ENCODE data around the gene SH3GL3. TPM values are rescaled to one million over a fixed set of nuclear protein-coding genes. Genes with fewer than 3 reads are reported as not detected.

SH3GL3 gene
- total and polyA plus RNA-seq, 4 donors = 0.48 to 0.62 TPM; not detected in 2

DNA sequence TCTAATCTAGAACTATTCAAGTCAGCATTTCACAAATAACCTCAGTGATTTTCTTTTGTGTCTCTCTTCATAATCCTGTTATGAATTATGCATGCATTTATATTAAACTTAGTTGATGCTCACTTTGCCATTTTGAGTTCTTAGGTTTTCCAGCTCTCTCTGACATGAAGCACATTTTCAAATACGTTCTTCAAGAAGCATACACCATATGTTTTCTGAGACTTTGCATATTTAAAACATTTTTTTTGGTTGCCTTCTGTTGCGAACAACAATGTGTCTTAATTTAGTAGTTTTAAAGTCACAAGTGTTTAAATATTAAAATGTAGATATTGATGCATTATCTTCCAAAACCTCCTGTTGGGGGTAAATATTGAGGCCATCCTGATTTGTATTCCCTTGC, 37.5 kb downstream of the SH3GL3 start:
- DNase-seq (no peak), ATAC-seq (ENCODE audit: low FRiP score) (no peak)
- H3K4me1 ChIP-seq (ENCODE audit: control insufficient read depth in 1 of 2, insufficient read depth in 2 of 2, low read length in 2 of 2) = no peaks in the 10 kb centered on the region
- no peak overlapping the region for H3K27ac ChIP-seq (ENCODE audit: low read depth in 1 of 2, low read length in 2 of 2)
- no peak overlapping the region for H3K4me3 ChIP-seq (ENCODE audit: low read length in 2 of 2)
- H3K27me3 ChIP-seq (ENCODE audit: control insufficient read depth in 1 of 2, insufficient read depth in 2 of 2, low read length in 1 of 2) = no peaks in the 10 kb centered on the region
- peaks cover 4% of the 10 kb centered on the region for H3K9me3 ChIP-seq (ENCODE audit: control insufficient read depth, low read length)
- intact Hi-C loops (cut with DNase I) = no loop called here
- no peaks in the 10 kb centered on the region for H3K36me3 ChIP-seq (ENCODE audit: control insufficient read depth in 1 of 2, insufficient read depth in 2 of 2, low read length in 1 of 2)
- 94 to 96% methylated on average over 2 of the region's 2 CpGs for WGBS, 2 donors

DNA sequence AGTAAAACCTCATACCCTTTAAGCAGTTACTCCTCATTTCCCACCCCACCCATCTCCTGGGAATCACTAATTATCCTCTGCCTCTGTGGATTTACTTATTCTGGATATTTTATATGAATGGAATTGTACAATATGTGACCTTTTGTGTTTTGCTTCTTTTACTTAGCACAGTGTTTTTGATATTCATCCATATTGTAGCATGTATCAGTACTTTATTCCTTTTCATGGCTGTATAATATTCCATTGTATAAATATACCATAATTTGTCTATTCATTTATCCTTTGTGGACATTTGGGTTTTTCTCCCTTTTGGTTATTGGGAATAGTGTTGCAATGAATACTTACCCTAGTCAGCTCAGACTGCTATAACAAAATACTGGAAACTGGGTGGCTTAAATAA, 39.2 kb downstream of the SH3GL3 start:
- no peaks in the 10 kb centered on the region for H3K27me3 ChIP-seq (ENCODE audit: control insufficient read depth in 1 of 2, insufficient read depth in 2 of 2, low read length in 1 of 2)
- H3K4me3 ChIP-seq (ENCODE audit: low read length in 2 of 2) = no peak overlapping the region
- H3K36me3 ChIP-seq (ENCODE audit: control insufficient read depth in 1 of 2, insufficient read depth in 2 of 2, low read length in 1 of 2) = no peaks in the 10 kb centered on the region
- no peaks in the 10 kb centered on the region for H3K4me1 ChIP-seq (ENCODE audit: control insufficient read depth in 1 of 2, insufficient read depth in 2 of 2, low read length in 2 of 2)
- ATAC-seq (ENCODE audit: low FRiP score) = no peak
- no peak overlapping the region for H3K27ac ChIP-seq (ENCODE audit: low read depth in 1 of 2, low read length in 2 of 2)
- peaks cover 4% of the 10 kb centered on the region for H3K9me3 ChIP-seq (ENCODE audit: control insufficient read depth, low read length)
- DNase-seq = no peak
- intact Hi-C loops (cut with DNase I) = no loop called here

DNA sequence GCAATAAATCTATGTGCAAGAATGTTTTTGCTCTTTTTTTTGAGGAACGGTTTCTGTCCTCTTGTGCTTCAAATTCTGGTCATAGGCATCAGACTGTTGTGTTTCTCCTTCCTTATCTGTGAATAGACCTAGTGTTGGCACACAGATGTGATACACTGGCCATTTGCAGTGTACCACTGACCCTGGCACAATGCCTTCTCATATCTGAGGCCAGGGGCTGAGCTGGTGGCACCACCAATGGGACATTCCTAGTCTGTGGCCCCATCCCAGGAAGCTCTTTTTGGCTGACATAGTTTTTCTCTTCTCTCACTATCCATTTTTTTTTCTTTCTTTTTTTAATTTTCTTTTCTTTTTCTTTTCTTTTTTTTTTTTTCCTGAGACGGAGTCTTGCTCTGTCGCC, 40.4 kb downstream of the SH3GL3 start:
- intact Hi-C loops (cut with DNase I) = no loop called here
- ATAC-seq (ENCODE audit: low FRiP score) (no peak), DNase-seq (no peak)
- Histone ChIP-seq H3K4me3 (ENCODE audit: low read length in 2 of 2) (no peak overlapping the region), H3K4me1 (ENCODE audit: control insufficient read depth in 1 of 2, insufficient read depth in 2 of 2, low read length in 2 of 2) (no peaks in the 10 kb centered on the region), H3K27me3 (ENCODE audit: control insufficient read depth in 1 of 2, insufficient read depth in 2 of 2, low read length in 1 of 2) (no peaks in the 10 kb centered on the region), H3K9me3 (ENCODE audit: control insufficient read depth, low read length) (peaks cover 4% of the 10 kb centered on the region), H3K27ac (ENCODE audit: low read depth in 1 of 2, low read length in 2 of 2) (no peak overlapping the region), H3K36me3 (ENCODE audit: control insufficient read depth in 1 of 2, insufficient read depth in 2 of 2, low read length in 1 of 2) (no peaks in the 10 kb centered on the region)
- 14 to 21% methylated on average over 3 of the region's 3 CpGs for WGBS, 2 donors

DNA sequence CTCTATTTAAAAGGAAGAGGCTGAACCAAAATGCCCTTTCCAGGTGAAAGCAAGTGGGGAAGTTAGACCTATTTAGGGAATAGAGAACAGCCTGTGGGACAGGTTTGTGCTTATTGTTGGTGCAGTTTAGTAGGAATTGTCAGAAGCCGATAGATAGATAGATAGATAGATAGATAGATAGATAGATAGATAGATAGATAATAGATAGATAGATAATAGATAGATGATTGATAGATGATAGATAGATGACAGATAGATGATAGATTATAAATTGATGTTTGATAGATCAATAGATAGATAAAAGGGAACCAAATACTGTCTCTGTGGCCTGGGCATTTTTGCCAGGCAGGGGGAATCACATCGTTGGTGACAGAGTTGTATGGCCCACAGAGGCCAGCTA, 42.5 kb downstream of the SH3GL3 start:
- no peak for DNase-seq
- WGBS, 2 donors = 78 to 90% methylated on average over 2 of the region's 2 CpGs
- Histone ChIP-seq H3K9me3 (ENCODE audit: control insufficient read depth, low read length) (no peaks in the 10 kb centered on the region), H3K27ac (ENCODE audit: low read depth in 1 of 2, low read length in 2 of 2) (no peak overlapping the region), H3K4me3 (ENCODE audit: low read length in 2 of 2) (no peak overlapping the region), H3K4me1 (ENCODE audit: control insufficient read depth in 1 of 2, insufficient read depth in 2 of 2, low read length in 2 of 2) (no peaks in the 10 kb centered on the region), H3K27me3 (ENCODE audit: control insufficient read depth in 1 of 2, insufficient read depth in 2 of 2, low read length in 1 of 2) (no peaks in the 10 kb centered on the region), H3K36me3 (ENCODE audit: control insufficient read depth in 1 of 2, insufficient read depth in 2 of 2, low read length in 1 of 2) (no peaks in the 10 kb centered on the region)
- intact Hi-C loops (cut with DNase I) = no loop called here
- no peak for ATAC-seq (ENCODE audit: low FRiP score)

DNA sequence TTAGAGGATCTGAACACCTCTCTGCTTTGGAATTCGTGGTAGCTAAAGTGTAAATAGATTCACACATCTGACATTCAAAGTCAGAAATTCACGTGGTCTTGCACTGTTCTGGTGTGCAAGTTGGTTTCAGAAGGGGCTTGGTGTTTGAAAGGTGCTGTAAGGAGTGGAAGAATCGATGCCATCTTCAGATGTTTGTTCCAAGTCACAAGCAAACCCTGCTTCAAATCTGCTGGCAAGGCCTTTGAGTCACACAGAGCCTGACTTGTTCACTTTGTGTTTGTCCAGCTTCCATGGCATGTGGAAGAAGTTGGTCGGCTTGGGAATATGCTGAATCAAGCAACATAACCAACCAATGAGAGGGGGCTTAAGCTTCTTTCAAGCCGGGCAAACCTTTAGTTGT, 44.3 kb downstream of the SH3GL3 start:
- Histone ChIP-seq H3K27ac (ENCODE audit: low read depth in 1 of 2, low read length in 2 of 2) (no peak overlapping the region), H3K4me1 (ENCODE audit: control insufficient read depth in 1 of 2, insufficient read depth in 2 of 2, low read length in 2 of 2) (no peaks in the 10 kb centered on the region), H3K36me3 (ENCODE audit: control insufficient read depth in 1 of 2, insufficient read depth in 2 of 2, low read length in 1 of 2) (no peaks in the 10 kb centered on the region), H3K9me3 (ENCODE audit: control insufficient read depth, low read length) (no peaks in the 10 kb centered on the region), H3K27me3 (ENCODE audit: control insufficient read depth in 1 of 2, insufficient read depth in 2 of 2, low read length in 1 of 2) (no peaks in the 10 kb centered on the region), H3K4me3 (ENCODE audit: low read length in 2 of 2) (no peak overlapping the region)
- intact Hi-C loops (cut with DNase I) = no loop called here
- DNase-seq = no peak
- WGBS, 2 donors = 69 to 77% methylated on average over 5 of the region's 5 CpGs
- ATAC-seq (ENCODE audit: low FRiP score) = no peak

DNA sequence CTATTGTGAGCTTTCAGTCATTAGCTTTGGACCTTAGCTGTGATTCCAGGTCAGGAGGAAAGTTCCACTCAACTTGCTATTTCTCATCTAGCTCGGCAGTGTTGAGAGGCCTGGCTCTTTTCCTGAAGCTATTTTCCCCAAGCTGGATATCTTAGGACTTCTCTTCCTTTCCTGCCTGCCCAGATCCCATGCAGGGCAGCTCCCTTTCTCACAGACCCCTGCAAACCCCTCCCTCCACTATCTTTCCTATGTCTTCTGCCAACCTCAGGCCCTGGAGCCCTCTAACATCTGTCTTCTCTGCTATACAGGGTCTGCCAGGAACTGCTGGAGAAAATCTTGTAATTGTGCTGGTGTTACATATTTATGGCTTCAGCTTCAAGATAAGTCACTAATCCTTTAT, 49.6 kb downstream of the SH3GL3 start:
- DNase-seq = no peak
- H3K36me3 ChIP-seq (ENCODE audit: control insufficient read depth in 1 of 2, insufficient read depth in 2 of 2, low read length in 1 of 2) = no peaks in the 10 kb centered on the region
- H3K27ac ChIP-seq (ENCODE audit: low read depth in 1 of 2, low read length in 2 of 2) = no peak overlapping the region
- ATAC-seq (ENCODE audit: low FRiP score) = no peak
- WGBS, 2 donors = 8 to 10% methylated on average over 1 of the region's 1 CpG
- H3K4me1 ChIP-seq (ENCODE audit: control insufficient read depth in 1 of 2, insufficient read depth in 2 of 2, low read length in 2 of 2) = no peaks in the 10 kb centered on the region
- H3K9me3 ChIP-seq (ENCODE audit: control insufficient read depth, low read length) = peaks cover 6% of the 10 kb centered on the region
- H3K4me3 ChIP-seq (ENCODE audit: low read length in 2 of 2) = no peak overlapping the region
- intact Hi-C loops (cut with DNase I) = no loop called here
- peaks cover 0 to 2% of the 10 kb centered on the region in 2 donors for H3K27me3 ChIP-seq (ENCODE audit: control insufficient read depth in 1 of 2, insufficient read depth in 2 of 2, low read length in 1 of 2)

DNA sequence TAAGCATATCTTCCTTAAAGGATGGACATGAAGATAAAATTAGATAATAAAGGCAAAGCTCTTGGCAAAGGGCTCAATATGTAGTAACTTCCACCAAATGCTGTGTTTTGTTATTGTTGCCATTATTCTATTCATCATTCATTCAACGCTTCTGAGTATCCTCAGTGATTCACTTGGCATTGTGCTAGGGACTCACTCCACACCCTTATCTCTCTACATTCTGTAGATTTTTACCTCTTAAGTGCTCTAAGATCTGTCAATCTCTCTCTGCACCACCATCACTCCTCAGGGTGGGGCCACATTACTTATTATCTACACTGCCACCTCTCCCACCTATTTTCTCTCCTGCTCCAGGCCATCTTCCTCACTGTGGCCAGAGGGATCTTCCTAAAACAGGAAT, 51.2 kb downstream of the SH3GL3 start:
- DNase-seq (no peak), ATAC-seq (ENCODE audit: low FRiP score) (no peak)
- Histone ChIP-seq H3K36me3 (ENCODE audit: control insufficient read depth in 1 of 2, insufficient read depth in 2 of 2, low read length in 1 of 2) (no peaks in the 10 kb centered on the region), H3K9me3 (ENCODE audit: control insufficient read depth, low read length) (peaks cover 6% of the 10 kb centered on the region), H3K4me1 (ENCODE audit: control insufficient read depth in 1 of 2, insufficient read depth in 2 of 2, low read length in 2 of 2) (no peaks in the 10 kb centered on the region), H3K27me3 (ENCODE audit: control insufficient read depth in 1 of 2, insufficient read depth in 2 of 2, low read length in 1 of 2) (peaks cover 0 to 2% of the 10 kb centered on the region in 2 donors), H3K27ac (ENCODE audit: low read depth in 1 of 2, low read length in 2 of 2) (no peak overlapping the region), H3K4me3 (ENCODE audit: low read length in 2 of 2) (no peak overlapping the region)
- 97 to 100% methylated on average over 1 of the region's 1 CpG for WGBS, 2 donors
- intact Hi-C loops (cut with DNase I) = no loop called here

DNA sequence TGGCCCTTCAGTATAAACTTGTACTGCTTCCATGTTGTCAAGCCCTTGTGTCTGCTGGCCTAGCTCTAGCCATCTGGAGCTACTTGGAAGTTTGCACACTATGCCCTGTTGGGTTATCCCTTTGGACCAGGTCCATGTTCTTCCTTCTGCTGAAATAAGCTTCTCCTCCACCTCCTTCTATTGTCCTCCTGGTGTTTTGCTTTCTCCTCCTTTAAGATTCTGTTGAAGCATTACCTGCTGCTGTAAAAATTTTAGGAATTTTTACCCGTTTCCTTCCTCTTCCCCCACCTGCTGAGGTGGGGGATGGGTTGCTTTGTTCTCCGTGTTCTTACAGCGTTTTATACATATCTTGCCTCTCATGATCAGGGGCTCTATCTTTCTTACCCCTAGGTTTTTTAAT, 51.7 kb downstream of the SH3GL3 start:
- WGBS, 2 donors = 77 to 85% methylated on average over 3 of the region's 3 CpGs
- H3K9me3 ChIP-seq (ENCODE audit: control insufficient read depth, low read length) = peaks cover 6% of the 10 kb centered on the region
- H3K27me3 ChIP-seq (ENCODE audit: control insufficient read depth in 1 of 2, insufficient read depth in 2 of 2, low read length in 1 of 2) = peaks cover 0 to 2% of the 10 kb centered on the region in 2 donors
- H3K36me3 ChIP-seq (ENCODE audit: control insufficient read depth in 1 of 2, insufficient read depth in 2 of 2, low read length in 1 of 2) = no peaks in the 10 kb centered on the region
- DNase-seq = no peak
- no peaks in the 10 kb centered on the region for H3K4me1 ChIP-seq (ENCODE audit: control insufficient read depth in 1 of 2, insufficient read depth in 2 of 2, low read length in 2 of 2)
- intact Hi-C loops (cut with DNase I) = no loop called here
- H3K4me3 ChIP-seq (ENCODE audit: low read length in 2 of 2) = no peak overlapping the region
- no peak for ATAC-seq (ENCODE audit: low FRiP score)
- H3K27ac ChIP-seq (ENCODE audit: low read depth in 1 of 2, low read length in 2 of 2) = no peak overlapping the region

DNA sequence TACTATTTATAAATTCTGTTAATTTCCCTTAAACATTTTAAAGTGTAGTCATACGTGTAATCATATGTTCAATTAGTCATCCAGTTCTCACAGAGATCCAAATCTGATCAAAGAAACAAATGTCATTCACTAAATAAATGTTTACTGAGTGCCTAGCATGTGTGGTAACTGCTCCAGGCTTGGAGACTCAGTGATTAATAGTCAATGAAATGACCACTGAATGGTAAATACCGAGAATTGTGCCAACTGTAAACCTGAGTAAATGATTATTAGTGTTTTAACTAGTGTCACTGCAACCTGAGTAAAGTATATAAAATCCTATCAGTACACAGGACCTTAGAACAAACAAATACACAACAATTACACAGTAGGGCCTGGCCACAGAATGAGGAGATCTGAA, 52.3 kb downstream of the SH3GL3 start:
- WGBS, 2 donors = 96% methylated on average over 2 of the region's 2 CpGs
- intact Hi-C loops (cut with DNase I) = no loop called here
- no peak overlapping the region for H3K4me3 ChIP-seq (ENCODE audit: low read length in 2 of 2)
- no peaks in the 10 kb centered on the region for H3K36me3 ChIP-seq (ENCODE audit: control insufficient read depth in 1 of 2, insufficient read depth in 2 of 2, low read length in 1 of 2)
- DNase-seq = no peak
- H3K27me3 ChIP-seq (ENCODE audit: control insufficient read depth in 1 of 2, insufficient read depth in 2 of 2, low read length in 1 of 2) = peaks cover 0 to 2% of the 10 kb centered on the region in 2 donors
- H3K4me1 ChIP-seq (ENCODE audit: control insufficient read depth in 1 of 2, insufficient read depth in 2 of 2, low read length in 2 of 2) = no peaks in the 10 kb centered on the region
- H3K27ac ChIP-seq (ENCODE audit: low read depth in 1 of 2, low read length in 2 of 2) = no peak overlapping the region
- peaks cover 6% of the 10 kb centered on the region for H3K9me3 ChIP-seq (ENCODE audit: control insufficient read depth, low read length)
- ATAC-seq (ENCODE audit: low FRiP score) = no peak

All from aorta (tissue), 5 donors.